Peyer's patch (tissue), 4 donors: ENCODE measurements around the gene LRBA.

Experiments
- CTCF ChIP-seq, 6 experiments: fragments of 450-650 bp in 4 of 6; fragments of 200-600 bp in 2 of 6; sonication (generic) in 1 of 6; IDR thresholded peaks; one replicate each; pipeline ENCODE4 v1.5.1; 2017 to 2019; ENCODE audit warnings: antibody characterized with exemption in 6 of 6, mild to moderate bottlenecking in 3 of 6, moderate library complexity in 1 of 6
- POLR2A ChIP-seq, 2 donors: fragments of 450-650 bp; IDR thresholded peaks; one replicate each; pipeline ENCODE4 v1.5.1; 2017; ENCODE audit warnings: antibody characterized with exemption in 2 of 2, mild to moderate bottlenecking in 2 of 2, moderate library complexity in 2 of 2

GRCh38 chr4:150588316-150588715 is 426.8 kb downstream of the LRBA start:
- TF ChIP-seq CTCF (IDR thresholded peaks at IDR 0.05): no peak
- no peak for TF ChIP-seq POLR2A (IDR thresholded peaks at IDR 0.05)
